ENCODE data around the gene TSGA10. TPM values are rescaled to one million over a fixed set of nuclear protein-coding genes. Genes with fewer than 3 reads are reported as not detected.

TSGA10 gene
- total RNA-seq, 1 experiment from 2014 or later, result 1.8 TPM

DNA sequence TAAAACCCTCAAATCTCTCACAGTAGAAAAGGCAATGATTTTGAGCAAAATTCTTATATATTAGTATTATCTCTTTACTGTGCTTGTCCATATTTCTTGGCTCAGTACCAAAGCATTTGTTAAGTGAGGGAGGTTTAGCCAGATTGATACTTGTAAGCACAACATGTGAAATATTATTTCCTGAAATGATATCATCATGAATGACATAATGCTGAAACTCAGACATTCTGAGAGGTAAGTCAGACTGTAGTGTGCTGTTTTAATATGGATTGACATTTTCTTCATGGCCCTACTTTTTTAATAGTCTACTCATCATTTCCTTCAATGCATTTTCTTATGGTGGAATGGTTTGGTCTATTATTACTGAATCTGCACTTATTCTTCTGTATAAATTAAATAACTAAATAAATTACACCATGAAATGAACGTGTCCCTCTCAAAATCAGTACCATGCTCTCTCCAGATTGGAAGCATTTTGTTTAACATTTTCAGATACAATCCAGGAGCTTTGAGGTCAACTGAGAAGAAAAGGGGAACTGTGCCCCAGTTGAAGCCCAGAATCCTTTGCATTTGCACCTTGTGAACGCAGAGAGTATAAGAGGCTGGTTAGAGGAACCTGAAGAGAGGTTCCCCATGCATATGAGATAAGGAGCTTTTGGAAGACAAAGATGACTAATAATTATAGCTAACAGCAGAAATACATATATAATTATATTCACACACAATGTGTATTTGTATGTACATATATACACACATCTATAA lies 168.7 kb downstream of the TSGA10 start:
- in situ Hi-C loops (cut with HindIII; ENCODE audit: low pct_unique_long_range_greater_than_20kb, low sequenced_read_pairs), result no loop called here
- no peak for DNase-seq (ENCODE audit: low read depth)

DNA sequence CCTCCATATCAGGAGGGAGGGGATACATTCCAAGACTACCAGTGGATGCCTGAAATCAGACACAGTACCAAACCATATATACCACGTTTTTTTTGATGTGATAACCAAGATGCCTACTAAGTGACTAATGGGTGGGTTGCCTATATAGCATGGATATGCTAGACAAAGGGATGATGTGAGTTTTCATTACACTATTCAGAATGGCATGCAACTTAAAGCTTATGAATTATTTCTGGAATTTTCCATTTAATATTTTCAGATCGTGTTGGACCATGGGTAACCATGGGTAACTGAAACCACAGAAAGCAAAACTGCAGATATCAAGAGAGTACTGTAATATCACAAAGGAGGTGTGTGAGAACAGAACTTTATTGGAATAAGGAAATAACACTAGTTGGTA lies 179.1 kb downstream of the TSGA10 start:
- in situ Hi-C loops (cut with HindIII; ENCODE audit: low pct_unique_long_range_greater_than_20kb, low sequenced_read_pairs), result no loop called here
- no peak for DNase-seq (ENCODE audit: low read depth)

DNA sequence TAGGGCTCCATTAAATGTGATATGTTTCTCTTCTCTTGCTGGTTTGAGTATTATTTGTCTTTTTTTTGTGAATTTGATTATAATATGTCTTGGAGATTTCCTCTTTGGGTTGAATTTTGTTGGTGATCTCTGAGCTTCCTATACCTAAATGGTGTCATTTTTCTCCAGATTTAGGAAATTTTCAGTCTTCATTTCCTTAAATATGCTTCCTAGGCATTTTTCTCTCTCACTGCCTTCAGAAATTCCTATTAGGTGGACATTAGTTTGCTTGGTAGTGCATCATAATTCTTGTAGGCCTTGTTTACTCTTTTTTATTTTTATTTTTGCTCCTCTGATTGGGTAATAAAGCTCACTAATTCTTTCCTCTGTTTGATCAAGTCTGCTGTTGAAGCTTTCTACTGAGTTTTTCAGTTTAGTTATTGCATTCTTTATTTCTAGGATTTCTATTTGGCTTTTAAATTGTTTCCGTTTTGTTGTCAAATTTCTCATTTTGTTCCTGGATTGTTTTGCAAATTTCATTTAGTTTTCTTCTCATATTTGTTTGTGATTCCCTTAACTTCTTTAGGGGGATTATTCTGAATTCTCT lies 182.1 kb downstream of the TSGA10 start:
- DNase-seq (ENCODE audit: low read depth), result no peak
- in situ Hi-C loops (cut with HindIII; ENCODE audit: low pct_unique_long_range_greater_than_20kb, low sequenced_read_pairs), result no loop called here

DNA sequence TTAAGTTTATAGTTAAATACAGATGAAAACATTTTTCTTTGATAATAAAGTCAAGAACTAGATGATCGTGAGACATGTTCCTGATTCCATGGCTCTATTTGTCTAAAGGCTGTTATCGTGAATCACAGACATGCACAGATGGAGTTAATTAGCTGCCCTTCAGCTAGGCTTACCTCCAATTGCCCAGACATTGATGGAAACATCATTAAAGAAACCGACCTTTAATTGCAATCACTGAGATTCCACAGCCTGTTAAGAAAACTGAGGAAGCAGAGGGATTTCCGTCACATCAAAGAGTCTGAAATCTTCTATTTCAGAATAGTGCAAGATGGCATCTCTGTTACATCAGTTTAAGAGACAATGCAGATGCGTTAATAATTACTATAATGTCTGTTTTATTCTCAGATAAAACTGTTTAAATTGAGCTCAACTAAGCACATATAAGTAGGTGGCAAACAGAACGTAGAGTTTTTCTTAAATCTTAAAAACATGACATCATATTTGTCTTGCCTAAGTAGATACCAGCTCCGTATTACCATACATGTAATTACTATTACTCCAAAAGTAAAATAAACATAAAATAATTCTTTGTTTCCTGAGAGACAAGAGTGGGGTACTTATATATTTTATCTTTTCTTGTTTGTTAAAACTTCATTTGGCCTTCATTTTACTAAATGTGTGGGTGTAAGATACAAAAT lies 194.8 kb downstream of the TSGA10 start:
- in situ Hi-C loops (cut with HindIII; ENCODE audit: low pct_unique_long_range_greater_than_20kb, low sequenced_read_pairs), result no loop called here
- DNase-seq (ENCODE audit: low read depth), result no peak

DNA sequence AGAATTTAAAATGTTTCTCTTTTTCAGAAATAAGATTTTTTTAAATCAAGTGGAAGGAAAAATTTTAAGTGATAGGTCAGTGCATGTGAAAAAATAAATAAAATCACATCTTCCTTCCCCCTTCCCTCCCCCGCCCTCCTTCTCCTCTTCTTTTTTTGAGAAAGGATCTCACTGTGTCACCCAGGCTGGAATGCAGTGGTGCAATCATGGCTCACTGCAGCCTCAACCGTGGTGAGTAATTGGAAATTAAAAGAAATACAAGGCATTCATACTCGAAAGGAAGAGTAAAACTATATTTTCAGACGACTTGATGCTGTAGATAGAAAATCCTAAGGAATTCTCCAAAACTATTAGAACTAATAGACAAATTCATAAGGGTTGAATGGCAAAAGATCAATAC lies 201.8 kb downstream of the TSGA10 start:
- DNase-seq (ENCODE audit: low read depth), result no peak
- in situ Hi-C loops (cut with HindIII; ENCODE audit: low pct_unique_long_range_greater_than_20kb, low sequenced_read_pairs), result no loop called here

DNA sequence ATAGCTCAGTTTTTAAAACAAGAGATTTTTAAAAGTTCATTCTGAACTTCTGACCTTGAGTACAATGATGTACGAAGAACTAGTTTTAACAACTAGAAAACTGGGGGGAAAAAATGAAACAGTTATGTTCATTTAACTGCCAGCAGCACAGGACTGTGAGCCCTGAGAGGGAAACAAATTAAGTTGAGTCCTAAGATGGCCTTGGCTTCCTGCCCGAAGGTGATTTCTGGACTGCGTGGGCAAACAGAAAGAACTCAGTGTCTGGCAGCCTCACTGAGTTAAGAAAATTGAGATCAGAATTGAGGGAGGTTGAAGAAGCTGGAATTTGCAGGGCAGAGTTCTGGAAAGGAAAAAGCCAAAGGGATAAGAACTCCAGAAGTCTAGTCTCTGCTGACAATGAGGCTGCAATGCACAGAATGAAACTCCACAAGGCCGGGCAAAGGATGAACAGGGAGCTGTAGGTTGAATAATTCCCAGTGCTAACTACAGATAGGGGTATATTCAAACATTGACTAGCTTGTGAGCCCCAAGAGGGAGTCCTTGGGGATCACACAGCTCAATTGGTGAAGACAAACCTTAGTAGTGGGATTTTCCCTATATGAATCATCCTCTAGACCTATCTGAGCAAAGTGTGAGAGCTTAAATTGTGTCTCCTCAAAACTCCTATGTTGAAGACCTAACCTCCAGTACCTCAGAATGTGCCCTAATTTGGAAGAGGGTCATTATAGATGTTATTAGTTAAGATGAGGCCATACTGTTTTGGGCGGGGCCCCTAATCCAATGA lies 205.6 kb downstream of the TSGA10 start:
- no peak for DNase-seq (ENCODE audit: low read depth)
- in situ Hi-C loops (cut with HindIII; ENCODE audit: low pct_unique_long_range_greater_than_20kb, low sequenced_read_pairs), result no loop called here

DNA sequence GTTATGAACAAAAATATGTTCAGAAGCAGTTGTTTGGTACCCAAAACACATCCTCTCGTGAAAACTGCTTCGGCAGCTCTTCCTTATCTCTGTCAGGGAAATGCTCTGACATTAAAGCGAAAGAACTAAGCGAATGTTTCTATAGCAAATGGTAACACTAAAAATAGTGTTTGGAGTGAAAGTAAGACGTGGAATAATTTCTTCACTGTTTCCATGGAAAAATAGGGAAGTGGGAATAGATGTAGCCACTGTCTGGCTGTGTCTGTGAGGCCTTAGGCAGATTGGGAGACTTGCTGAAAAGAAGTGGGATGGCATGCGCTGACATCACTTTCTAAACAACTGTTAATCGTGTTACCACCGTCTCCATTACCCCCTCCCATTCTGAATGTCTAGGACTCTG lies 207.2 kb downstream of the TSGA10 start:
- in situ Hi-C loops (cut with HindIII; ENCODE audit: low pct_unique_long_range_greater_than_20kb, low sequenced_read_pairs), result no loop called here
- DNase-seq (ENCODE audit: low read depth), result no peak

Other genes starting within 250 kb of the TSGA10 start
- not detected in 2 replicates for gene CRACDL, start 218.7 kb downstream of the TSGA10 start, total RNA-seq (2014; rRNA removed; shearing (Covaris generic); ENCODE audit: low replicate concordance)
- gene C2orf15, start 13.2 kb downstream of the TSGA10 start, total RNA-seq (2014; rRNA removed; shearing (Covaris generic); ENCODE audit: low replicate concordance), result 0.95 and 4.2 TPM in 2 replicates
- 15.7 and 25.2 TPM in 2 replicates for gene LIPT1, start within 50 bp of the TSGA10 start, total RNA-seq (2014; rRNA removed; shearing (Covaris generic); ENCODE audit: low replicate concordance)
- 30.1 and 40.0 TPM in 2 replicates for gene MITD1, start 26.1 kb upstream of the TSGA10 start, total RNA-seq (2014; rRNA removed; shearing (Covaris generic); ENCODE audit: low replicate concordance)
- 54.8 and 78.0 TPM in 2 replicates for gene MRPL30, start 26.2 kb upstream of the TSGA10 start, total RNA-seq (2014; rRNA removed; shearing (Covaris generic); ENCODE audit: low replicate concordance)
- not detected in 2 replicates for gene LYG2, start 100.7 kb upstream of the TSGA10 start, total RNA-seq (2014; rRNA removed; shearing (Covaris generic); ENCODE audit: low replicate concordance)
- gene LYG1, start 146.3 kb upstream of the TSGA10 start, total RNA-seq (2014; rRNA removed; shearing (Covaris generic); ENCODE audit: low replicate concordance), result not detected in 2 replicates
- gene TXNDC9, start 181.4 kb upstream of the TSGA10 start, total RNA-seq (2014; rRNA removed; shearing (Covaris generic); ENCODE audit: low replicate concordance), result 92.7 and 117 TPM in 2 replicates
- gene EIF5B, start 182.4 kb upstream of the TSGA10 start, total RNA-seq (2014; rRNA removed; shearing (Covaris generic); ENCODE audit: low replicate concordance), result 2.0 and 3.6 TPM in 2 replicates